ENCODE results near the gene TSPO2.
"Not testable (repeated sequence)": the region's sequence is repeated elsewhere in the genome, so short reads cannot be mapped to it uniquely, and the experiment has no call there.

TSPO2 gene

GRCh38 chr6:41042226-41043055 lies at the start of gene TSPO2:
TSS of gene TSPO2 (plus strand) at chr6:41042467. CDS start at chr6:41042986, 519 bp downstream.
- DNase-seq, result no peak

DNA sequence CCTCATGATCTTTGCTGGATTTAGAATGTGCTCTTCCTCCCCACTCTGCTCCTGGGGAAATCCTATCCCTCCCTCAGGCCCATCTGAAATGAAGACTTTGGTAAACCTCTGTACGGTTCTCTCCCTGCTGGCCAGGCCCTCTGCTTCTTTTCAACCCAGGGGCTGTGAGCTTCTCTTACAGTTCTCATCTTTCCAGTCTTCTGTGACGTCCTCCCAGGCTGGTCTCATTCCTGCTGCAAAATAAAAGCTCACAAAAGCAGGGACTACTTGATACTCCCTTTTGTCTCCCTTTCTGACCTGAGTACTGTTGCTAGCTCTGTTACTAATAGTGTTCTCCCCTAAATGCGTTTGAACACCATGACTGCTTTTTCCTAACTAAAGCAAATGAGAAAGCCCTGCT lies 49.5 kb upstream of the TSPO2 start:
- no peak for DNase-seq

- peak in 1 of 56 donors; percentile 9 for DNase-seq
Observed at GRCh38 chr6:40996591-40997233, 45.6 kb upstream of the TSPO2 start.

DNA sequence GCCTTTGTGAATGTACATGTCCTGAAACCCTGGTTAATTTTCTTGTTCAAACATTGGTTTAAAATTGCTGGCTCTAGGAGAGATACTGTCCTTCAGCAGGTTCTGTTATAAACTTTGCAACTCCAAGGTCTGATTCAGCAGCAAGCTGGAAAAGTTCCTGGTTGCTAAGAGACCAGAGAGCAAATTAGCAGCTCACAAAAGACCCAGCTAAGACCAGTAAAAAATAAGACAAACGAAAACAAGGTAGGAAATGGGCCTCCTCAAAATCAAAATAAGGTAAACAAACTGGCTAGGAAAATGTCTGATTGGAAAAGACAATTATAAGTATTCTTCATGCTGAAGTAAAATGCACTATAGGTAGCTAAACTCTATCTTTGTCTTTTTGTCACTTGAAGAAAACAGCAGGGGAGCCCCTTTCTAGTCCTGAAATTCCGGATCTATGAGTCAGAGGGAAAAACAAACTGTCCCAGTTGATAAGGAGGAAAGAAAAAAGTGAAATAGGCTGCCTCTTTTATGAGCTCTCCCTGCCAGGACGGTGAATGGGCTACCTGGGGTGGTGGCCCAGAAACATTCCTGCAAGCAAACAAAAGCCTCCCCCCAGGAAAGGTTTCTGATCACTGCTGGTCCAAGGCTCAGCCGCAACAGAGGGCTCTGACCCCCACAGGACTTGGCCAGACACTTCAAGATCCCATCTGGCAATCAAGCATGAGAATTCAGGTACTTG lies 44.9 kb upstream of the TSPO2 start:
- DNase-seq, result peak in 1 of 56 donors; percentile 5

DNA sequence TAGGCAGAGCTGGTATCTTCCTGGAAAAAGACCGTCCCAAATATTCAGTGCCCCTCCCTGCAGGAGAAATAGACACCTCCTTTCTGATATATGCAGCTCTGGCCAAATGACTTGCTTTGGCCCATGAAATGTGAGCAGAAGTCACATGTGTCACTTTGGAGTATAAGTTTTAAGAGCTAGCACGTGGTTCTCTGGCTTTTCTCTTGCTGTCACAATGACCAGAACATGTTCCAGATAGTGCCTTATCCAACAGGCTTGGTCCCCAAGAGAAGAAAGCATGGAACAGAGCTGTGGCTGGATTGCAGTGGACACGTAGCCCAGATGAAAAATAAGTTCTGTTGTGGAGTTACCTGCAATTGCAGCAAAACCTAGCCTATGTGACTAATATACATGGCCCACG lies 43.6 kb upstream of the TSPO2 start:
- no peak for DNase-seq

DNA sequence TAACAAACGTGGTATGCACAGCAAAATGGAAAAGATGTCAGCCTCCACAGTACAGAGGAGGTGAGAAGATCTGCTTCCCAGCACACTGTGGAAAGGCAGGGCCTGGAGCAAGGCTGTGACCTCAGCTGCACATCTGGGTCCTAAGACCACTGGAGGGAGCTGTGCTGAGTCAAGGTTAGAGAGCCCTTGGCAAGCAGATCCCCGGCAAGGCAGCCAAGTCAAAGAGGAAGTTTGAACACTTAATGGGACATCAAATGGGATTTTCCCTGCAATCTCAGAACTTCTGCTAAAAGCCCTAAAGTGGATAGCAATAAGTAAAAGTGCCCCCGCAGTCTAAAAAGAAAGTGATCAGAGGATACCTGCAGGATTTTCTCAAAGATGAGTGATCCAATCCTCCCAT lies 42.7 kb upstream of the TSPO2 start:
- DNase-seq, result peak in 5 of 56 donors; percentile 2 to 27 (median 6)

GRCh38 chr6:41000248-41000647 lies 42.0 kb upstream of the TSPO2 start:
- DNase-seq, result no peak

DNA sequence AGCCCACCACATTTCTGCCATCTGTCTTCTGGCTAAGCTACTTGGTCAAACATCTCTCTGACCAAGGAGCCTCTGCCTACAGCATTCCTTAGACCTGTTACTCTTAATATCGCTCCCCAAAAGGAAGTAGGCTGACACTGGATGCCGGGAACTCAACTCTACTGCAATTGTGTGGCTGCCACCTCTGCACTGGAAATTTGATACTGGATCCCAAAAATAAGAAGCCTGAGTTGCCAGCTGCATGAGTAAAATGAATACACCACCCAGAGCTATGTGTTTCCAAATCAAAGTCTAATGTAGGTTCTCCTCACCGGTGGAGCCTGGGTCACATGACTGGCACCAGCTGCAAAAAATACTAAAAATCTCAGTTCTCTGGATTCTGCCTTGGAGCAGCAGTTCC lies 40.1 kb upstream of the TSPO2 start:
- DNase-seq, result no peak

GRCh38 chr6:41006217-41006616 lies 36.0 kb upstream of the TSPO2 start:
- DNase-seq, result peak in 3 of 56 donors; percentile 2 to 9 (median 6)

- DNase-seq, result not testable (repeated sequence)
Observed at GRCh38 chr6:41006980-41007379, 35.3 kb upstream of the TSPO2 start.

DNA sequence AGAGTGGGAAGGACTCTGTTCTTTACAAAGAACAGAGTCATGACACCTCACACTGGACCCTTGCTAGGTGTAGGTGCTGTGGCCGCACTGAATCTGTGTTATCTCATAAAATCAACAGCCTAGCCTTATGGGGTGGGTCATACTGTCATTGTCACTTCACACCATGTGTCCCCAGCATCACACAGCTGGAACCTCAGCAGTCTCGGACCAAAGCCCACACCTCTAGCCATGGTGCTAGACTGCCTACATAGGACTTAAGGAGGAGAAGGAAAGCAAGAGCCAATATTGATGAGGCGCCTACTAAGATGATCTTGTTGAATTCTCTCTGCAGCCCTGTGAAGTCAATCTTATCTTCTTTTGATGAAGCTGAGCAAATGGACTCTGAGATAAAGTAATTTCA lies 34.3 kb upstream of the TSPO2 start:
- DNase-seq, result no peak

- no peak for DNase-seq
Observed at GRCh38 chr6:41009669-41010068, 32.6 kb upstream of the TSPO2 start.

DNA sequence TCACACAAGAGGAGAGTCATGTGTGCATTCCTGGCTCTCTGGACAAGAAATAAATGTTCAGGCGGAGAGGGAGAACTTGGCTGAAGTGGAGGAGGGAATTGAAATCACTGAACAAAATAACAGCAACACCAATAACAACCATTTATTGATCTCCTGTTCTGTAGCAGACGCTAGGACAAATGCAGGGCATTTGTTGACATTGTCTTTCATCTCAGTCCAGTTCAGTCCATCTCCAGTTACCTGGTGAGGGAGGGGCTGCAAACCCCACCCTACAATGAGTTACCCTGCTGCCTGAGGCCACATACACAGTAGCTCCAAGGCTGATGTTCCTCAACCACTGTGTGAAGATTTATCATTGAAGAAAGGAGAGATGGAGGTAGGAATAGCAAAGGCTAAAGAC lies 30.6 kb upstream of the TSPO2 start:
- no peak for DNase-seq

GRCh38 chr6:41013466-41014153 lies 28.7 kb upstream of the TSPO2 start:
- DNase-seq, result no peak

DNA sequence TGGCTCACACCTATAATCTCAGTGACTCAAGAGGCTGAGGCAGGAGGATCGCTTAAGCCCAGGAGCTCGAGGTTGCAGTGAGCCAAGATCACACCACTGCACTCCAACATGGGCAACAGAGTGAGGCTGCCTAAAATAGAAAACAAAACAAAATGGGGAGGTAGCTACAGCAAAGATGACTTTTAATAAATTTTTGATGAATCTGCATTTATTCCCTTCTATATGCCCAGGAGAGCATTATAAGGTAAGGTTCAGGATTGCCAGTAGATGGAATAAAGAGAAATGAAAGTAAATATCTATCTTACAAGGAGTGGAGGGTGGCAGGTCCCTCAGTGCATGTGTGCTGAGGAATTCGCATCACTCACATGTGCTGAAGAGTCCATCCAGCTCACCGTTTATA lies 27.5 kb upstream of the TSPO2 start:
- no peak for DNase-seq

GRCh38 chr6:41015860-41016259 lies 26.4 kb upstream of the TSPO2 start:
- not testable (repeated sequence) for DNase-seq

- no peak for DNase-seq
Observed at GRCh38 chr6:41017663-41018062, 24.6 kb upstream of the TSPO2 start.

GRCh38 chr6:41021832-41022231 lies 20.4 kb upstream of the TSPO2 start:
- DNase-seq, result peak in 3 of 56 donors; percentile 4 to 38 (median 6)

GRCh38 chr6:41022294-41022693 lies 20.0 kb upstream of the TSPO2 start:
- DNase-seq, result no peak

GRCh38 chr6:41023114-41023513 lies 19.2 kb upstream of the TSPO2 start:
- DNase-seq, result no peak

- DNase-seq, result no peak
Observed at GRCh38 chr6:41025966-41026530, 16.2 kb upstream of the TSPO2 start.

Data from nucleus accumbens (tissue), 56 donors.